ENCODE results near the gene FGD5.
"Not testable (repeated sequence)": the region's sequence is repeated elsewhere in the genome, so short reads cannot be mapped to it uniquely, and the experiment has no call there.

The FGD5 gene

DNA sequence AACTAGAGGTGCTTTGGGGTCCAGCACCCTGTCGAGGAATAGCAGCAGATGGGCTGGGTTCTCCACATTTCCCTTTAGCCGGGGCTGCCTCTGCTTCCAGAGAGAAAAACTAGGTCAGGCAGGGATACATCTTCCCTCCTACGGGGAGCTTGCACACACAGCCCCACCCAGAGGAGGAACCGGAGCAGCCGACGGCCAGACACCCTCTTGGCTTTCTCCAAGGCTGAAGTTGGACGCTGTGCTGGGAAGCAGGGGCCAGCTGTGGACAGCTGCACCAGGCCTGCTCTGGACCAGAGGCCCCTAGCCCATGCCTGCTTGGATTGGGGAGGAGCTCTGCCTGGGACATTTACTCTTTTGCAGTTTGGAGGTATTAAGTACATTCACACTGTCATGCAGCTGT lies 84.0 kb downstream of the FGD5 start:
- H3K4me1 ChIP-seq (ENCODE audit: control insufficient read depth, insufficient read depth, low read length), result peaks cover 2% of the 10 kb centered on the region
- H3K4me3 ChIP-seq (ENCODE audit: low read length), result no peak overlapping the region
- H3K9ac ChIP-seq (ENCODE audit: low read length), result no peak overlapping the region
- H3K36me3 ChIP-seq (ENCODE audit: control insufficient read depth, insufficient read depth, low read length), result peaks cover 4% of the 10 kb centered on the region
- H3K27me3 ChIP-seq (ENCODE audit: control insufficient read depth, insufficient read depth, low read length), result no peaks in the 10 kb centered on the region
- no peak overlapping the region for H3K27ac ChIP-seq (ENCODE audit: low read depth, low read length)

DNA sequence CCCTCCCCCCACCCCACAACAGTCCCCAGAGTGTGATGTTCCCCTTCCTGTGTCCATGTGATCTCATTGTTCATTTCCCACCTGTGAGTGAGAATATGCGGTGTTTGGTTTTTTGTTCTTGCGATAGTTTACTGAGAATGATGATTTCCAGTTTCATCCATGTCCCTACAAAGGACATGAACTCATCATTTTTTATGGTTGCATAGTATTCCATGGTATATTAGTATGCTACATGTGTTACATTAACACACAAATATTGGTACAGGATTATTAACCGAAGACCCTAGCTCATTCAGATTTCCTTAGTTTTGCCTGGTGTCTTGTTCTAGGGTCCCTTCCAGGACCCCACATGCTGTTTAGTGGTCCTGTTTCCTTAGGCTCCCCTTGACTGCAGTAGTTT lies 84.7 kb downstream of the FGD5 start:
- H3K36me3 ChIP-seq (ENCODE audit: control insufficient read depth, insufficient read depth, low read length); H3K27ac ChIP-seq (ENCODE audit: low read depth, low read length); H3K4me1 ChIP-seq (ENCODE audit: control insufficient read depth, insufficient read depth, low read length); H3K4me3 ChIP-seq (ENCODE audit: low read length); H3K9ac ChIP-seq (ENCODE audit: low read length); H3K27me3 ChIP-seq (ENCODE audit: control insufficient read depth, insufficient read depth, low read length): not testable (repeated sequence)

DNA sequence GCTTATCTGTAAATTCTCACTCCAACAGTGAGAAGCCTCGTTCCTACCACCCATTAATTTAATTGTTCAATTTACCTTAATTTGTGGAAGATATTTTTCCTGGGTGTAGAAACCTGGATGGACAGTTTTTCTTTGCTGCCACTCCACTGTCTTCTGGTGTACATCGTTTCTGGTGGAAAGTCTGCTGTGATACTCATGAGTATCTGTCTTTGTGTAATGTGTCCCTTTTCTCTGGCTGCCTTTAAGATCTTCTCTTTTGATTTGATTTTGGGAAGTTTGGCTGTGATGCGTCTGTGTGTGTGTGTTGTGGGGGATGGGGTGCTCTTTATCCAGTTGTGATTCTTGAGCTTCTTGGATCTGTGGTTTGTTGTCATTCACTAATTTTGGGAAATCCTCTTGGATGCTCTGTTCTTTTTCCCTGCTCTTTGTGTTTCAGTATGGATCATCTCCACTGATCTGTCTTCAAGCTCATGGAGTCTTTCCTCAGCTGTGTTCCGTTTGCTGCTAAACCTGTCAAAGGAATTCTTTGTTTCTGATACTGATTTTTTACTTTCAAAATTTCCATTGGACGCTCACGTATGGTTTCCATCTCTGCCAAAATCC lies 86.4 kb downstream of the FGD5 start:
- Histone ChIP-seq H3K4me3 (ENCODE audit: low read length) (no peak overlapping the region), H3K27ac (ENCODE audit: low read depth, low read length) (no peak overlapping the region), H3K9ac (ENCODE audit: low read length) (no peak overlapping the region), H3K36me3 (ENCODE audit: control insufficient read depth, insufficient read depth, low read length) (peaks cover 4% of the 10 kb centered on the region), H3K4me1 (ENCODE audit: control insufficient read depth, insufficient read depth, low read length) (peaks cover 2% of the 10 kb centered on the region), H3K27me3 (ENCODE audit: control insufficient read depth, insufficient read depth, low read length) (no peaks in the 10 kb centered on the region)

DNA sequence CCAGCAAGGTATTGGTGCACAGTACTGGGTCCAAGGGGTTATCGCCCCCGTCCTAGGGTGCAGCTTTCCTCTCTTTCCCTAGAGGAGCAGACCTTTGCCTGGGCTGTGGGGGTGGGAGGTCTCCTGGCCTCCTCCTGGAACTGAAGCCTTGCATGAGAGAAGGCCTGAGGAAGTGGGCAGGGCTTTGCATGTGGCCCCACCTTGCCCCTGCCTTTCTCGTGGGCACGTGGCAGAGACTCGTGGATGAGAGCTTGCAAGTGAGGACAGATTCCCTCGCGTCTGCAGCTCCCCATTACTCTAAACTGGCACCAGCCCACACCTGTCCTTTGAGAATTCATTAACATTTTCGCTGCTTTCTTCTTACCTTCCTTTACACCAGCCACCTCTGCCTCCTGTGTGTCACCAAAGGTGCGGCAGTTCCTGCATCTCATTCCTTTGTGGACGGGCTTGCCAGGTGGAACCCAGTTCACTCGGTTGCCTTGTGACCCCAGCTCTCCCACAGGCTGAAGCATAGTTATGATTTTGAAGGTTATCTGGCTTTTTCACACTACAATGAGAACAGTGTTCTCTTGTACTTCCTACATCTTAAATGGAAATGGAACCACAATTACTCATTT lies 87.7 kb downstream of the FGD5 start:
- Histone ChIP-seq H3K36me3 (ENCODE audit: control insufficient read depth, insufficient read depth, low read length) (peaks cover 4% of the 10 kb centered on the region), H3K9ac (ENCODE audit: low read length) (no peak overlapping the region), H3K4me1 (ENCODE audit: control insufficient read depth, insufficient read depth, low read length) (peaks cover 2% of the 10 kb centered on the region), H3K27me3 (ENCODE audit: control insufficient read depth, insufficient read depth, low read length) (no peaks in the 10 kb centered on the region), H3K4me3 (ENCODE audit: low read length) (no peak overlapping the region), H3K27ac (ENCODE audit: low read depth, low read length) (no peak overlapping the region)

DNA sequence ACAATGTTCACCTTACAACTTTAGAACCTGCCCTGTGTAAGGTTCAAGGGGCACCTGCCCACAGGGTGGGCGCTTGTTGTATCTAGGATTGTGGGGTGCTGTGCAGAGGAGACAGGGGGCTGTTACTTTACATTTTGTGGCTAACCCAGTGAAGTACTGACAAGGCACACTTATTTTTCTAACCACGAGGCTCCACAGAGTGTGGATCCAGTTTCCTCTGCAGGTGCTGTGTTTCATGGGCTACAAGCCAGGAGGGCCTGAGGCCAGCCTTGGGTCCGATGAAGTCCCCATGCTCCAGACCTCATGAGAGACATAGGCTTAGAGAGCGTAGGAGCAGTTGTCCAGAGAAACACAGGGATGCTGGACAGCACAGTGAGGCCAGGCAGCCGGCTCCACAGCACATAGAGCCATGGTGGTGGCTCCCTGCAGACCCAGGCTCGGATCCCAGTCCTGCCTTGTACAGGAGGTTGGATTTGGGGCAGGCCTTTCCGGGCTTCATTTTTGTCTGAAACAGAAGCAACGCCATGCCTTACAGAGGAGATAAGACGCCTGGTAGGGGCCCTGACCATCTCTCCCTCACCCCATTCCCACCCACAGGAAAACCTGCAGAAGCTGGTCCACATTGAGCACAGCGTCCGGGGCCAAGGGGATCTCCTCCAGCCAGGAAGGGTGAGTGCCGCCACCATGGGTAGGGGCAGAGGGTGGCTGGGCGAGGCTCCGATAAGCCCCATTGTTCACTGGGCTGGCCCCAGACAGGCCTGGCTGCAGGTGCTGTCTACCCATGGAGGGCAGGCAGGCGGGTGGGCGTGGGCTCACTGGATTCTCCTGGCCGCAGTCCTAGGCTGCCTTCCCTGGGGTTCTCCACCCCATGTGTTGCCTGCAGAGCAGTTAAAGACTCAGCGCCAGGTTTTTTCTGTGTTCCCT lies 88.5 kb downstream of the FGD5 start:
- H3K27ac ChIP-seq (ENCODE audit: low read depth, low read length), result no peak overlapping the region
- no peak overlapping the region for H3K9ac ChIP-seq (ENCODE audit: low read length)
- H3K36me3 ChIP-seq (ENCODE audit: control insufficient read depth, insufficient read depth, low read length), result peaks cover 7% of the 10 kb centered on the region
- H3K27me3 ChIP-seq (ENCODE audit: control insufficient read depth, insufficient read depth, low read length), result no peaks in the 10 kb centered on the region
- H3K4me3 ChIP-seq (ENCODE audit: low read length), result no peak overlapping the region
- peaks cover under 1% of the 10 kb centered on the region for H3K4me1 ChIP-seq (ENCODE audit: control insufficient read depth, insufficient read depth, low read length)

DNA sequence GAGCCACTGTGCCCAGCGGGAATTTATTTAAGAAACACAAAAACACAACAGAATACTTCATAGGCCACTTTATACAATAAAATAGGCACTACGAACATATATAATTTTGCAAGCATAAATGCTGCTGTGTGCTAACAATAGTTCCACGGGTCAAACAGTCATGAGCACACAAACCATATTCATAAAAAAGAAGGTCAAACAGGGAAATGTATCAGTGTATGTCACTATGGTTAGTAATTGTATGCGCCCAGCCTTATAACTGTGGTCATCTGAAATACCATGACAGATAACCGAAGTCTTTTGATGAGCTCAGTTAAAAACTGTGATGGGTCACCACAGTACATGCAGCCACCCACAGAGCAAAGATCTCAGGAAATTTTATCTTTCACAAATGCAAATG lies 90.5 kb downstream of the FGD5 start:
- Histone ChIP-seq H3K27ac (ENCODE audit: low read depth, low read length) (no peak overlapping the region), H3K4me3 (ENCODE audit: low read length) (no peak overlapping the region), H3K27me3 (ENCODE audit: control insufficient read depth, insufficient read depth, low read length) (no peaks in the 10 kb centered on the region), H3K9ac (ENCODE audit: low read length) (no peak overlapping the region), H3K4me1 (ENCODE audit: control insufficient read depth, insufficient read depth, low read length) (no peaks in the 10 kb centered on the region), H3K36me3 (ENCODE audit: control insufficient read depth, insufficient read depth, low read length) (peaks cover 7% of the 10 kb centered on the region)

DNA sequence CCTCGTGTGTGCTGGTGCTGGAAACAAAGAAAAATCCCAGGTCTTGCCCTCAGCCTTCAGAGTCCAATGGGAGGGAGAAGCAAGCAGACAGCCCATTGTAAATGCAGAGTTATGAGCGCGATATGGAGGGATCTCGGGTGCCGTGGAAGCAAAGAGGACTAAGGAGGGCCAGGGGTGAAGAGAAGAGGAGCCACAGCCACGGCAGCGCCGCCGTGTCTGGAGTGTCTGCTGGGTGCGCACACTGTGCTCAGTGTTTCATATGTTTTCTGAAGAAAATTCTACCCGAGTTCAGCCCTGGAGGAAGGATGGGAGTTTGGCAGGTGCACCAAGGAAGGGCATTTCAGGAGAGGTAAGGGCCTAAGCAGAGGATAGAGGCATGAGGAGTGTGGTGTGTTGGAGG lies 92.9 kb downstream of the FGD5 start:
- H3K4me1 ChIP-seq (ENCODE audit: control insufficient read depth, insufficient read depth, low read length), result no peaks in the 10 kb centered on the region
- no peaks in the 10 kb centered on the region for H3K27me3 ChIP-seq (ENCODE audit: control insufficient read depth, insufficient read depth, low read length)
- H3K36me3 ChIP-seq (ENCODE audit: control insufficient read depth, insufficient read depth, low read length), result peaks cover 7% of the 10 kb centered on the region
- no peak overlapping the region for H3K27ac ChIP-seq (ENCODE audit: low read depth, low read length)
- H3K9ac ChIP-seq (ENCODE audit: low read length), result no peak overlapping the region
- no peak overlapping the region for H3K4me3 ChIP-seq (ENCODE audit: low read length)

DNA sequence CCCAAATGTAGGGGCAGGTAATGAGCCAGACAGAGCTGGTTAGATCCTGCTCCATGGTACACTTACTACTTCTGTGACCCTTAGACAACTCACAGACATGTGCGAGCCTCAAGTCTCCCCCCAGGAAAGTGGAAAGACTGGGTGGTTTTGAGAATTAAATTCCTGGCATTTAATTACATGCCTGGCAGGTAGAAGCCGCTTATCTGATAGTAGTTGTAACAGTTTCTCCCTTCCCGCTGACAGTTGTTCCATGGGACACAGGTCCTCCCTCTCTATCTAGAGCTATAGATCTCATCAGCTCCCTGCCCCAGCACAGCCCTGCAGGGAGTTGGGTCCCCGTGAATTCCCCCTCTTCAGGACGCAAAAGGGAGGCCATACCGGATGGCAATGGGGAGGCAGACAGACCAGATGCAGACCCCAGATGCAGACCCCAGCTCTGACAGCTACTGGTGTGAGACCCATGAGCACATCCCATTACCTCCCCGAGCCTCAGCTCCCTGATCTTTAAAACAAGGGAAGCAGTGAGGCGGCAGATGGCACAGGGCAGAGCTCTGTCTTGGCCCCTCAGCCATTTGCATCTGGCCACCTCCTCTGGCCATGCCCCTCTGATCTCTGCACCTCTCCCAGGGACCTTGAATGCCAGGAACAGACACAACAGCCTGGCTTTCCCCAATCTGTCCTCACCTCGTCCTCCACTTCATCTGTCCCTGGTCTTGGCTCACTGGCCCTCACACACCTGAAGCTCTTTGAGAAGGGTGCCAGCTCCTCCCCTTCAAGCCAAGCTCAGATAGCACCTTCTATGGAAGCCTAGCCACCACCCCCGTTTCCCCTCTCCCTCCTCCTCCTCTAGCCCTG lies 94.5 kb downstream of the FGD5 start:
- Histone ChIP-seq H3K27ac (ENCODE audit: low read depth, low read length) (no peak overlapping the region), H3K4me3 (ENCODE audit: low read length) (no peak overlapping the region), H3K4me1 (ENCODE audit: control insufficient read depth, insufficient read depth, low read length) (no peaks in the 10 kb centered on the region), H3K36me3 (ENCODE audit: control insufficient read depth, insufficient read depth, low read length) (peaks cover 7% of the 10 kb centered on the region), H3K9ac (ENCODE audit: low read length) (no peak overlapping the region), H3K27me3 (ENCODE audit: control insufficient read depth, insufficient read depth, low read length) (no peaks in the 10 kb centered on the region)

DNA sequence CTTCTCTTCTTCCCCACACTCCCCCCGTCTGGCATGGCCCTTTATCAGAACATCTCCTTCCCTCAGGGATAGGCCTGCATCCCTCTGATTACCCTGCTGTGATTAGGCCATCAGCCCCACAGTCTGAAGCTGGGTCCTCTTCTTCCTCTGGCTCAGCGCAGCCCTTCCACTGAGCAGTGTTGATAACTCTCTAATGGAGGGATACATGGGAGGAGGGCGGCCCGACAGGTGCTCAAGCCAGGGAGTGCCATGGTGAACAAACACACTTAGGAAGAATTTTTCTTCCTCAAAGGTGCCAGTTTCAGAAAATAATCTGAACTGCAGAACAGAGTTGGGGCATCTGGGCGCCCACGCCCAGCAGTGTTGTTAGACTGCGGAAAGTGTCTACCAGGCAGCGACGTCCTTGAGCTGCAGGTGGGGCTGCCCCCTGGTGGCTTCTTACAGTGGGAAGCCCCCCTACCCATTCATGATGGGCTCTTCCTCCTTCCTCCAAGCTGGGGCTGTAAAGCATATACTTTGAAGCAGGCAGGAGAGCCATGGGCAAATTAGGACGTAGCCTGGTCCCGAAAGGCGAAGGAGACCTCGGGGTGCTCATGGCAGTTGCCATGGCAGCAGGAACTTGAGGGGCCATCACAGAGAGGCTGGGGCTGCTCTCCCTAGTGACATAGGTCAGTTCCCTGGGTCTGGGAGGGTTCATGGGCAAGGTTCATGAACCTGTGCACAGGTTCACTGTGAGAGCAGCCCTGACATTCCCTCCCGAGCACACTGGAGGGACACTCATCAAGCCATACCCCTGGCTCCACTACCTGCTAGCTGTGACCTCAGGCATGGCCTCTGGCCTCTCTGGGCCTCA lies 95.4 kb downstream of the FGD5 start:
- H3K4me3 ChIP-seq (ENCODE audit: low read length), result no peak overlapping the region
- H3K27ac ChIP-seq (ENCODE audit: low read depth, low read length), result no peak overlapping the region
- H3K27me3 ChIP-seq (ENCODE audit: control insufficient read depth, insufficient read depth, low read length), result no peaks in the 10 kb centered on the region
- no peaks in the 10 kb centered on the region for H3K4me1 ChIP-seq (ENCODE audit: control insufficient read depth, insufficient read depth, low read length)
- H3K36me3 ChIP-seq (ENCODE audit: control insufficient read depth, insufficient read depth, low read length), result peaks cover 7% of the 10 kb centered on the region
- no peak overlapping the region for H3K9ac ChIP-seq (ENCODE audit: low read length)

DNA sequence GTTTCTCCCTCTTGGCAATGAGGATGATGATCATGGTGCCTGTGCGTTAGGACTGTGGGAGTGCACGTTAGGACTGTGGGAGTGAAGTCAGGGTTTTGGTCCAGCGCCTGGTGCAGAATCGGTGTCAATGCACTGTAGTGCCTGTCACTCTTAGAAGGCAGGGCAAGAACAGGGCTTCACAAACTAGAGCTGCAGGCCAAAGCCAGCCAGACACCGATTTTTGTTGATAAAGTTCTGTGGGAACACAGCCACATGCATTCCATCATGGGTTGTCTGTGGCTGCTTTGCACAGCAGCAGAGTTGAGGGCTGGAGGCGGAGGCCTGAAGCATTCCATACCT lies 96.0 kb downstream of the FGD5 start:
- H3K27me3 ChIP-seq (ENCODE audit: control insufficient read depth, insufficient read depth, low read length), result no peaks in the 10 kb centered on the region
- no peak overlapping the region for H3K27ac ChIP-seq (ENCODE audit: low read depth, low read length)
- H3K4me1 ChIP-seq (ENCODE audit: control insufficient read depth, insufficient read depth, low read length), result no peaks in the 10 kb centered on the region
- H3K4me3 ChIP-seq (ENCODE audit: low read length), result no peak overlapping the region
- H3K9ac ChIP-seq (ENCODE audit: low read length), result no peak overlapping the region
- peaks cover 7% of the 10 kb centered on the region for H3K36me3 ChIP-seq (ENCODE audit: control insufficient read depth, insufficient read depth, low read length)

DNA sequence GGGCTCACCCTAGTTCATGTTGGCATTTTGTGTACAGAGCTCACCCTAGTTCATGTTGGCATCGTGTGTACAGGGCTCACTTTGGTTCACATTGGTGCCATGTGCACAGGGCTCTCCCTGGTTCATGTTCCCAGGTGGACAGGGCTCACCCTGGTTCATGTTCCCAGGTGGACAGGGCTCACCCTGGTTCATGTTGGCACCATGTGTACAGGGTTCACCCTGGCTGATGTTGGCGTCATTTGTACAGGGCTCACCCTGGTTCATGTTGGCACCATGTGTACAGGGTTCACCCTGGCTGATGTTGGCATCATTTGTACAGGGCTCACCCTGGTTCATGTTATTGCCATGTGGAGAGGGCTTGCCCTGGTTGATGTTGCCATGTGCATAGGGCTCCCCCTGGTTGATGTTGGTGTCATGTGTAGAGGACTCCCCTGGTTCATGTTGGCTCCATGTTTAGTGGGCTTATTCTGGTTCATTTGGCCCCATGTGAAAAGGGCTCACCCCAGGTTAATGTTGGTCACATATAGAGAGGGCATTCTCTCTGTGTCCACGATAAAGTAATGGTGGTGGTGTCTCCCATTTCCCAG lies 97.0 kb downstream of the FGD5 start:
- no peaks in the 10 kb centered on the region for H3K27me3 ChIP-seq (ENCODE audit: control insufficient read depth, insufficient read depth, low read length)
- peaks cover 7% of the 10 kb centered on the region for H3K36me3 ChIP-seq (ENCODE audit: control insufficient read depth, insufficient read depth, low read length)
- H3K9ac ChIP-seq (ENCODE audit: low read length), result no peak overlapping the region
- no peak overlapping the region for H3K27ac ChIP-seq (ENCODE audit: low read depth, low read length)
- no peak overlapping the region for H3K4me3 ChIP-seq (ENCODE audit: low read length)
- no peaks in the 10 kb centered on the region for H3K4me1 ChIP-seq (ENCODE audit: control insufficient read depth, insufficient read depth, low read length)
